HepG2 (cell line): ENCODE data around the gene CLASP1. TPM values are rescaled to one million over a fixed set of nuclear protein-coding genes. Genes with fewer than 3 reads are reported as not detected.

Experiments used
- BORCS8-MEF2B ChIP-seq: sonication (generic); formaldehyde crosslinking; IDR thresholded peaks from 2 replicates; pipeline ENCODE4 v1.8.0; 2022; ENCODE audit warnings: mild to moderate bottlenecking, missing genetic modification reagents
- CBFB ChIP-seq: sonication (generic); formaldehyde crosslinking; IDR thresholded peaks from 2 replicates; pipeline ENCODE4 v1.4.0; 2020; ENCODE audit warnings: missing genetic modification reagents
- HDAC1 ChIP-seq: sonication (generic); formaldehyde crosslinking; IDR thresholded peaks from 2 replicates; pipeline ENCODE4 v1.5.1; 2020; ENCODE audit warnings: mild to moderate bottlenecking, missing genetic modification reagents
- HDAC6 ChIP-seq: fragments of 200-600 bp; sonication (generic); IDR thresholded peaks from 2 replicates; pipeline ENCODE4 v1.7.0; 2017; ENCODE audit warnings: mild to moderate bottlenecking, antibody characterized with exemption, low read length, low read depth
- HOXD1 ChIP-seq: sonication (generic); formaldehyde crosslinking; IDR thresholded peaks from 2 replicates; pipeline ENCODE4 v1.5.0; 2020; ENCODE audit warnings: missing genetic modification reagents
- JARID2 ChIP-seq: sonication (generic); formaldehyde crosslinking; IDR thresholded peaks from 2 replicates; pipeline ENCODE4 v1.8.1; 2023; ENCODE audit warnings: missing genetic modification reagents, inconsistent platforms; ENCODE audit not compliant: insufficient replicate concordance
- JUN ChIP-seq: sonication (generic); formaldehyde crosslinking; IDR thresholded peaks from 2 replicates; pipeline ENCODE4 v1.4.0; 2020; ENCODE audit warnings: mild to moderate bottlenecking, missing genetic modification reagents
- MEIS1 ChIP-seq: sonication (generic); formaldehyde crosslinking; IDR thresholded peaks from 2 replicates; pipeline ENCODE4 v1.9.0; 2021; ENCODE audit warnings: mild to moderate bottlenecking, missing genetic modification reagents, moderate library complexity, borderline replicate concordance
- NR1H2 ChIP-seq: sonication (generic); formaldehyde crosslinking; IDR thresholded peaks from 2 replicates; pipeline ENCODE4 v1.8.1; 2022; ENCODE audit warnings: low read depth, missing genetic modification reagents, borderline replicate concordance
- SMYD3 ChIP-seq: sonication (generic); formaldehyde crosslinking; IDR thresholded peaks from 2 replicates; pipeline ENCODE4 v1.8.1; 2023; ENCODE audit warnings: mild to moderate bottlenecking, missing genetic modification reagents
- TBX2 ChIP-seq: sonication (generic); formaldehyde crosslinking; IDR thresholded peaks from 2 replicates; pipeline ENCODE4 v1.5.0; 2020; ENCODE audit warnings: missing genetic modification reagents, mild to moderate bottlenecking, borderline replicate concordance
- ZNF747 ChIP-seq: sonication (generic); formaldehyde crosslinking; IDR thresholded peaks from 2 replicates; pipeline ENCODE4 v1.8.1; 2023; ENCODE audit warnings: missing genetic modification reagents, mild to moderate bottlenecking, borderline replicate concordance
- ZNF749 ChIP-seq: sonication (generic); formaldehyde crosslinking; IDR thresholded peaks from 2 replicates; pipeline ENCODE4 v1.8.0; 2022; ENCODE audit warnings: mild to moderate bottlenecking, missing genetic modification reagents, moderate library complexity, borderline replicate concordance
- ZNF879 ChIP-seq: sonication (generic); formaldehyde crosslinking; IDR thresholded peaks from 2 replicates; pipeline ENCODE4 v1.8.1; 2023; ENCODE audit warnings: missing genetic modification reagents
- polyA plus RNA-seq, 8 experiments: library from polyadenylated mRNA; depleted of rRNA in 3 of 8; stranded (reverse) in 7 of 8; unstranded in 1 of 8; fragments of >200 nt; fragmentation: Illumina TruSeq in 4 of 8; extraction: Trizol in 4 of 8; gene quantifications; 2 replicates each; pipeline versions ENCODE4 v1.2.1 to v1.2.3, GENCODE V29; 2011 to 2016; ENCODE audit warnings: low read depth in 4 of 8, missing spikeins in 1 of 8, mixed read lengths in 1 of 8; ENCODE audit not compliant: insufficient read depth in 1 of 8
- total RNA-seq, 5 experiments: library from RNA; depleted of rRNA; stranded (reverse); fragments of >200 nt; fragmentation: Illumina TruSeq; extraction: Trizol; gene quantifications; 2 replicates each; pipeline ENCODE4 v1.2.3, GENCODE V29; 2016; ENCODE audit warnings: low read depth in 1 of 5
- TF ChIP-seq, protein P1 (sequence below): sonication (generic); formaldehyde crosslinking; IDR thresholded peaks from 2 replicates; pipeline ENCODE4 v1.4.0; 2020; ENCODE audit warnings: missing genetic modification reagents, borderline replicate concordance
- TF ChIP-seq, protein P2 (sequence below): sonication (generic); formaldehyde crosslinking; IDR thresholded peaks from 2 replicates; pipeline ENCODE4 v1.4.0; 2020; ENCODE audit warnings: missing genetic modification reagents
- TF ChIP-seq, protein P3 (sequence below): IDR thresholded peaks from 2 replicates; pipeline ENCODE4 v1.6.1; 2012; ENCODE audit warnings: low read length, improper control_type of control experiment
- TF ChIP-seq, protein P4 (sequence below): sonication (generic); formaldehyde crosslinking; IDR thresholded peaks from 2 replicates; pipeline ENCODE4 v1.4.0; 2020; ENCODE audit warnings: mild to moderate bottlenecking, missing genetic modification reagents

Gene CLASP1
- total and polyA plus RNA-seq, 2 of the 13 experiments (the other 11 are each of a cell fraction or from before 2014, with no cell fraction given): 11.7 to 47.9 TPM

DNA sequence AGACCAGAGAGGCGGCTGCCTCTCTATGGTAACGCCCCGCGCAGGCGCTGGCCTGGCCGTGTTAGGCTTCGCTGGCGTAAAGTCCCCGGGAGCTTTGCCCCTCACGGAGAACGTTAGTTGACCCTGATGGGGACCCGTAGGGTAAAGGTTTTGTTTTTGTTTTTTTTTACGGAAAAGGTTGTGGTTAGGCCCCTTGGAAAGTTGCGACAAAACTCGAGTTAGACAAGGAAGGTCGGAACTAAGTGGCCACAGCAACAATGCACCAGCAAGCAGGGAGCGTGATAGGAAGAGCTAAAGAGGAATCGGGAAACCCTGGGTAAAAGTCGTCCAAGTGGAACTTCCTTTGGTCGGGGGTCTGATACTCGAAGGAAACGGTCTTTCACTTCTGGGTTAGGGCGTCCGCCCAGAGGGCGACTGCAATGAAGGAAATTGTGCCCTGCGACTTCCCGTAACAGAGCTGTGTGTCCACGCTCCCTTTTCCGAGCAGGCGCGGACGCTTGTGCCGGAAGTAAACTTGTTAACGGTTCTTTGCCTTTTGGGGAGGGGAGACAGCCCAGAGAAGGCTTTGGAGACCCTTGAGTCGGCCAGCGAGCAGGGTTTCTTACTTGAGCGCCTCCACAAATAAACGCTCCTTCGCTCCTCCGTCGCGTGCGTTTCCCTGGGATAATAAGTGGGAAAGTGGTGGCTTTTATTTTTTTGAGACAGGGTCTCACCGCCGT is 493 bp upstream of the CLASP1 start (continued):
- no peak for TF ChIP-seq HDAC6
- TF ChIP-seq JUN (CRISPR knock-in tag): no peak
- no peak for TF ChIP-seq NR1H2 (CRISPR knock-in tag)
- TF ChIP-seq ZNF879: peak; percentile 89
- TF ChIP-seq MEIS1 (CRISPR knock-in tag): peak; percentile 80
- peak; percentile 88 for TF ChIP-seq HDAC1 (CRISPR knock-in tag)
- TF ChIP-seq JARID2: peak; percentile 31
- TF ChIP-seq, protein P1, sequence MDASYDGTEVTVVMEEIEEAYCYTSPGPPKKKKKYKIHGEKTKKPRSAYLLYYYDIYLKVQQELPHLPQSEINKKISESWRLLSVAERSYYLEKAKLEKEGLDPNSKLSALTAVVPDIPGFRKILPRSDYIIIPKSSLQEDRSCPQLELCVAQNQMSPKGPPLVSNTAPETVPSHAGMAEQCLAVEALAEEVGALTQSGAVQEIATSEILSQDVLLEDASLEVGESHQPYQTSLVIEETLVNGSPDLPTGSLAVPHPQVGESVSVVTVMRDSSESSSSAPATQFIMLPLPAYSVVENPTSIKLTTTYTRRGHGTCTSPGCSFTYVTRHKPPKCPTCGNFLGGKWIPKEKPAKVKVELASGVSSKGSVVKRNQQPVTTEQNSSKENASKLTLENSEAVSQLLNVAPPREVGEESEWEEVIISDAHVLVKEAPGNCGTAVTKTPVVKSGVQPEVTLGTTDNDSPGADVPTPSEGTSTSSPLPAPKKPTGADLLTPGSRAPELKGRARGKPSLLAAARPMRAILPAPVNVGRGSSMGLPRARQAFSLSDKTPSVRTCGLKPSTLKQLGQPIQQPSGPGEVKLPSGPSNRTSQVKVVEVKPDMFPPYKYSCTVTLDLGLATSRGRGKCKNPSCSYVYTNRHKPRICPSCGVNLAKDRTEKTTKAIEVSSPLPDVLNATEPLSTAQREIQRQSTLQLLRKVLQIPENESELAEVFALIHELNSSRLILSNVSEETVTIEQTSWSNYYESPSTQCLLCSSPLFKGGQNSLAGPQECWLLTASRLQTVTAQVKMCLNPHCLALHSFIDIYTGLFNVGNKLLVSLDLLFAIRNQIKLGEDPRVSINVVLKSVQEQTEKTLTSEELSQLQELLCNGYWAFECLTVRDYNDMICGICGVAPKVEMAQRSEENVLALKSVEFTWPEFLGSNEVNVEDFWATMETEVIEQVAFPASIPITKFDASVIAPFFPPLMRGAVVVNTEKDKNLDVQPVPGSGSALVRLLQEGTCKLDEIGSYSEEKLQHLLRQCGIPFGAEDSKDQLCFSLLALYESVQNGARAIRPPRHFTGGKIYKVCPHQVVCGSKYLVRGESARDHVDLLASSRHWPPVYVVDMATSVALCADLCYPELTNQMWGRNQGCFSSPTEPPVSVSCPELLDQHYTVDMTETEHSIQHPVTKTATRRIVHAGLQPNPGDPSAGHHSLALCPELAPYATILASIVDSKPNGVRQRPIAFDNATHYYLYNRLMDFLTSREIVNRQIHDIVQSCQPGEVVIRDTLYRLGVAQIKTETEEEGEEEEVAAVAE: peak; percentile 73; the same call in 1 of the 2 replicates
- no peak for TF ChIP-seq BORCS8-MEF2B
- peak; percentile 41; the same call in 1 of the 2 replicates for TF ChIP-seq ZNF749 (CRISPR knock-in tag)
- TF ChIP-seq, protein P2, sequence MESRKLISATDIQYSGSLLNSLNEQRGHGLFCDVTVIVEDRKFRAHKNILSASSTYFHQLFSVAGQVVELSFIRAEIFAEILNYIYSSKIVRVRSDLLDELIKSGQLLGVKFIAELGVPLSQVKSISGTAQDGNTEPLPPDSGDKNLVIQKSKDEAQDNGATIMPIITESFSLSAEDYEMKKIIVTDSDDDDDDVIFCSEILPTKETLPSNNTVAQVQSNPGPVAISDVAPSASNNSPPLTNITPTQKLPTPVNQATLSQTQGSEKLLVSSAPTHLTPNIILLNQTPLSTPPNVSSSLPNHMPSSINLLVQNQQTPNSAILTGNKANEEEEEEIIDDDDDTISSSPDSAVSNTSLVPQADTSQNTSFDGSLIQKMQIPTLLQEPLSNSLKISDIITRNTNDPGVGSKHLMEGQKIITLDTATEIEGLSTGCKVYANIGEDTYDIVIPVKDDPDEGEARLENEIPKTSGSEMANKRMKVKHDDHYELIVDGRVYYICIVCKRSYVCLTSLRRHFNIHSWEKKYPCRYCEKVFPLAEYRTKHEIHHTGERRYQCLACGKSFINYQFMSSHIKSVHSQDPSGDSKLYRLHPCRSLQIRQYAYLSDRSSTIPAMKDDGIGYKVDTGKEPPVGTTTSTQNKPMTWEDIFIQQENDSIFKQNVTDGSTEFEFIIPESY: peak; percentile 48; the same call in 1 of the 2 replicates
- peak; percentile 22; the same call in 1 of the 2 replicates for TF ChIP-seq SMYD3 (CRISPR knock-in tag)
- TF ChIP-seq HOXD1 (CRISPR knock-in tag): 0 out of 2 replicates have a peak, but pooled peaks have one; percentile 15
- TF ChIP-seq, protein P3, sequence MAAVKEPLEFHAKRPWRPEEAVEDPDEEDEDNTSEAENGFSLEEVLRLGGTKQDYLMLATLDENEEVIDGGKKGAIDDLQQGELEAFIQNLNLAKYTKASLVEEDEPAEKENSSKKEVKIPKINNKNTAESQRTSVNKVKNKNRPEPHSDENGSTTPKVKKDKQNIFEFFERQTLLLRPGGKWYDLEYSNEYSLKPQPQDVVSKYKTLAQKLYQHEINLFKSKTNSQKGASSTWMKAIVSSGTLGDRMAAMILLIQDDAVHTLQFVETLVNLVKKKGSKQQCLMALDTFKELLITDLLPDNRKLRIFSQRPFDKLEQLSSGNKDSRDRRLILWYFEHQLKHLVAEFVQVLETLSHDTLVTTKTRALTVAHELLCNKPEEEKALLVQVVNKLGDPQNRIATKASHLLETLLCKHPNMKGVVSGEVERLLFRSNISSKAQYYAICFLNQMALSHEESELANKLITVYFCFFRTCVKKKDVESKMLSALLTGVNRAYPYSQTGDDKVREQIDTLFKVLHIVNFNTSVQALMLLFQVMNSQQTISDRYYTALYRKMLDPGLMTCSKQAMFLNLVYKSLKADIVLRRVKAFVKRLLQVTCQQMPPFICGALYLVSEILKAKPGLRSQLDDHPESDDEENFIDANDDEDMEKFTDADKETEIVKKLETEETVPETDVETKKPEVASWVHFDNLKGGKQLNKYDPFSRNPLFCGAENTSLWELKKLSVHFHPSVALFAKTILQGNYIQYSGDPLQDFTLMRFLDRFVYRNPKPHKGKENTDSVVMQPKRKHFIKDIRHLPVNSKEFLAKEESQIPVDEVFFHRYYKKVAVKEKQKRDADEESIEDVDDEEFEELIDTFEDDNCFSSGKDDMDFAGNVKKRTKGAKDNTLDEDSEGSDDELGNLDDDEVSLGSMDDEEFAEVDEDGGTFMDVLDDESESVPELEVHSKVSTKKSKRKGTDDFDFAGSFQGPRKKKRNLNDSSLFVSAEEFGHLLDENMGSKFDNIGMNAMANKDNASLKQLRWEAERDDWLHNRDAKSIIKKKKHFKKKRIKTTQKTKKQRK: no peak
- TF ChIP-seq TBX2 (CRISPR knock-in tag): peak; percentile 90
- TF ChIP-seq, protein P4, sequence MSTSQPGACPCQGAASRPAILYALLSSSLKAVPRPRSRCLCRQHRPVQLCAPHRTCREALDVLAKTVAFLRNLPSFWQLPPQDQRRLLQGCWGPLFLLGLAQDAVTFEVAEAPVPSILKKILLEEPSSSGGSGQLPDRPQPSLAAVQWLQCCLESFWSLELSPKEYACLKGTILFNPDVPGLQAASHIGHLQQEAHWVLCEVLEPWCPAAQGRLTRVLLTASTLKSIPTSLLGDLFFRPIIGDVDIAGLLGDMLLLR (CRISPR knock-in tag): peak; percentile 52; the same call in 1 of the 2 replicates
- peak; percentile 97 for TF ChIP-seq ZNF747 (CRISPR knock-in tag)
- peak; percentile 89; the same call in 1 of the 2 replicates for TF ChIP-seq CBFB (CRISPR knock-in tag)
